Activated CD4-positive, alpha-beta T cell treated with anti-CD3 and anti-CD28 coated beads, Interleukin-2, Interleukin-6, amounts not matched to agents 100 ng/mL and 50 ng/mL, durations not matched to agents 16 hours and 8 hours (primary cell): ENCODE data around the gene ENTR1.

Experiments
- DNase-seq: peaks from one replicate; pipeline ENCODE4 v3.0.0-alpha.2; 2020

ENTR1 gene, protein sequence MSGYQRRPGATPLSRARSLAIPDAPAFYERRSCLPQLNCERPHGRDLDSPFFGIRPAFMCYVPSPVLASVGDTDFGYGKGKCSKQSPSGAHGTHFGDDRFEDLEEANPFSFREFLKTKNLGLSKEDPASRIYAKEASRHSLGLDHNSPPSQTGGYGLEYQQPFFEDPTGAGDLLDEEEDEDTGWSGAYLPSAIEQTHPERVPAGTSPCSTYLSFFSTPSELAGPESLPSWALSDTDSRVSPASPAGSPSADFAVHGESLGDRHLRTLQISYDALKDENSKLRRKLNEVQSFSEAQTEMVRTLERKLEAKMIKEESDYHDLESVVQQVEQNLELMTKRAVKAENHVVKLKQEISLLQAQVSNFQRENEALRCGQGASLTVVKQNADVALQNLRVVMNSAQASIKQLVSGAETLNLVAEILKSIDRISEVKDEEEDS

DNA sequence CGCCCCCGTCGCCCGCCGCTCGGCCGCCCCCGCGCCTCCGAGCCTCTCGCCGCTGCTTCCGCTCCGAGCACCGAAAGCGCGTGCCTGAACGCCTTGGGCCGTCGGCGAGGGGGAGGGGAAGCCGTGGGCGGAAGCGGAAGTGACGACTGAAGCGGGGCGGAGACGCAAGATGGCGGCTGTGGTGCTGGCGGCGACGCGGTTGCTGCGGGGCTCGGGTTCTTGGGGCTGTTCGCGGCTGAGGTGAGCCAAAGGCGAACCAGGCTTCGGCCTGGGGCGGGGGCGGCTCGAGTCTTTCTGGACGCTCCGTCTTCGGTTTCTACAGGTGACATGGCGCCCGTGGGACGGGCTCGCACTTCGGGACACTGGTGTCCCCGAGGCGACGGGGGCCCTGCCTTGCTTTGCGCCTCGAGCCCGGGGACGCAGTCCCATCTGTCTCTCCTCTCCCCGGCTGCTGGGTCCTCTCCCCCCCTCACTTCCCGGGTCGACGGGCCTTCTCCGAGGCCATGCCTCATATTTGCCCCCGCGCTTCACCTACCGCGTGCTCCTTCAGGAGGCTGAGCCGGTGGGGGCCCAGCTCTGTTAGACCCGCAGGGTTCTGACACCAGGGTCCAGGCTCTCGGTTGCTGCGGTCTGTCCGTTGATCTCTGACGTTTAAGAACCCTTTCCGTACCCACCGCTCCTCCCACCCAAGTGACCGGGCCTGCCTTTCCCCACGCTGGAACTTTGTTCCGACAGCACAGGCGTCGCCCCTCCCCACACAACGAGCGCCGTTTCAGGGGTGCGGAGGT is at the start of gene ENTR1, which contains the start of gene PMPCA:
TSS of gene ENTR1 (minus strand) at position 115 of the 788 bp plus-strand sequence. CDS start 217 bp downstream, outside the sequence.
TSS of gene PMPCA (plus strand) at position 159 of the 788 bp plus-strand sequence. CDS start at position 170, 11 bp downstream.
- peak; percentile 96 for DNase-seq

DNA sequence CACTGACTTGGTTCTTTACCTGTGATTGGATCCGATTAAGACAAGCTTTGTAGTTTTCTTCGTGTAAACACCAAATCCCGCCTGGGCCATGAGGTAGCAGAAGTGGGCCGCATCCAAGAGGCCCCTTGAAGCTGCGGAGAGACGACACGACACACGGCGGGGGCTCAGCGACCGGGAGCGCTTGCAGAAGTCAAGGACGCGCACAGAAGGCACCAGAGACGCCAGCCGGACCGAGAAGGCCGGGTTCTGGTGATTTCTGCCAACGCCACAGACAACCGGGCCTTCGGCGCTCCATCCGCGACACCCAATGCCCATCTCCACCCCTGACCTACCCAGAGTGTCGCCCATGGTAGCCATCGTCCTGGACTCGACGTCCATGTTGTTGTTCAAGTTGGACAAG is 49.0 kb upstream of the ENTR1 start:
- no peak for DNase-seq

DNA sequence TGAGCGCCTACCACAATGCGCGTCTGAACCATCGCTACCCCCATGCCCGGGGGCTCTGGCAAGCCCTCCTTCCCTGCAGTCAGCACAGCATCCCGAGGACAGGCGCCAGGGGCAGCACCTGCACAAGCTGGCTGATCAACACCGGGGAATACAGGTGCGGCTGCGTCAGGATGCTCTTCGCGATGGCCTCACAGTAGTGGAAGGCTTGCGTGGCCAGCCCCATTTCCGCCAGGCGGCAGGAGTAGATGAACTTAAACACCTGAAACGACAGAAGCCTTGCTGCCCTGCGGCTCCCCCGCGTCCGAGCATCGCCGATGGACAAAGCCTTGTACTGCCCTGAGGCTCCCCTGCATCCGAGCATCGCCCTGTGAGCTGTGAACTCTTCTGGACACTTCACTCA is 46.9 kb upstream of the ENTR1 start:
- no peak for DNase-seq

DNA sequence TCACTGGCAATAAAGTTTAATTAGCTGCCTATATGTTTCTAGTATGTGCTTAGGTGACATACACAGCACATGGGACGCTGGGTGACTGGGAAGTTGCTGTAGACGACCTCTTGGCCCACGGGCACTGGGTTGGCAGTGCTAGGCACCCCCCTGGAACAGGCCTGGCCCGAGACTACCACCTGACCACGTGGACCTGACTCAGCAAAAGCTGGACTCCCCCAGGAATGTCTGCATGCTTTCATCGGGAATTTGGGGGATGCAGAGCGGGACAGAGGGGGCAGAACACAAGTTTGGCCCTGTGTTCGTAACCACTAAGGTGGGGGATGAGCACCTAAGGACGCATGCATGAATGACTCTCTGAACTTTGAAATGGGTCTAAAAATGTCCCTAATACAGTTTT is 45.8 kb upstream of the ENTR1 start:
- no peak for DNase-seq

DNA sequence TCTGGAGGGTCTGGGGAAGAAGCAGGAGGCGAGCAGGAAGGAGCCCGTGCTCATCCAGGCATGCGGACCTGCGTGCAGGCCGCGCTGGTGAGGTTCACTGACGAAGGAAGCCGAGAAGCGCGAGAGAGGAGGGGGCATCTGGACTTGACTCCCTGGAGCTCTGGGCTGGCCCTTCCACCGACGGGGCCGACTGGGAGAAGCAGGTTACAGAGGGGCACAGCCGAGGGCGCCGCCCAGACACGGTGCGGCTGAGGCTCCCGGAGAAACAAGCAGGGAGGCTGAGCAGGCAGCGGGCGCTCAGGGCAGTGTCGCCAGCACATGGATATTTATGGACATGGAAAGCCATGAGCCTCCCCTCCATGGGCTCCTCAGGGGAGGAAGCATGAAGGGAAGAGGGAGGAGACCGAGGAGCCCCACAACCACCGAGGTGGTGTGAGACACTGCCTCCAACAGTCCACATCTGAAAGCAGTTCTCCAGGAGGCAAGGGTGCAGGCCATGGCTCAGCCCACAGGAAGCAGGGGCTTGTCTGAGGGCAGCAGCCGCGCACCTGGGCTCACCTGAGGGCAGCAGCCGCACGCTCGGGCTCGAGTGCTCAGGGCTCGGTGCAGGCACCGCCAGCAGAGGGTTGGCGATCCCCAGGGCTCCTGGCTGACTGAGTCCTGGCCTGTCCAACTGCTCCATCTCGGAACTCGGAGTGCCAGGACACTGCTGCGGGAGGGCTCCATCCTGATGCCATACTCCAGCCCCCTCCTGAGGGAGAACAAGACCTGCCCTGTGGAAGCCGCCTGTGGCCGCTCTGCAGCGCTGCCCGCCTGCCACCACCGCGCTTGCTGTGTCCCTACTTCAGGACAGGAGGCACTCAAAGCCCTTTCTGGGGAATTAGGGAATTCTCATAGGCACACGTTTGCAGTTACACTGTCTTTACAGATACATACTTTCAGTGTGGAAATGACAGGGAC is 44.9 kb upstream of the ENTR1 start:
- DNase-seq: no peak

DNA sequence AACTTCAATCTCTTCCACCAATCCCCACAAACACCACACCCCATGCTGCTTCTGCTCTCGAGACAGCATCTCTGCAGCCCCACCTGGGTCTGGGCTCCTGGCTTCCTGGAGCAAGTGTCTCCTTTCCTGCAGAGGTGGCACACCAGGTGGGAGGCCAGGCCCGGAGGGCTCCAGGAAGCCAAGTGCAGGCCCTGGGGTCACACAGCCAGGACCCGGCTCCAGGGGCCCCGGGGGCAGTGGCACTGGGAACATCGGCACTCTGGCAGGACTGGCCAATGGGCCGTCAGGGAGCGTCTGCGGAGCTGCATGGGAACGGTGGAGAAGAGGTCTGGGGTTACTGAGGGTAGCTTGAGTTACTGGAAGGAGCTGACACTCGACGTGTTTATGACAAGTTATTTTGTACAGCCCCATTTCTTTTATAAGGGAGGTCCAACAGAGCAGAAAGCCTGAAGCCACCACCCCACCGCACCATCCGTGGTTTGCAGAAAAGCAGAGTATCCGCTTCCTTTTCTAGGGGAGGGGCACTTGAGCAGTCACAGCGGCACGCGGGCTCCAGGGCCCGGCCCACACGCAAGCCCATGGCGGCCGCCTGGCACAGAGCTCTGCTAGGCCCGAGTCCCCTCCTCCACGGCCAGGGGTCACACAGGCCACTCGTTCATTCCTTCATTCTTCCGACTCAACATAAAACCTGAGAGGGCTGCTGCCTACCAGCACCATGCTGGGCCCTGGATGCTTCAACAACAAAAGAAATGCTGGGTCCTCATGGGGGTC is 43.8 kb upstream of the ENTR1 start:
- no peak for DNase-seq

DNA sequence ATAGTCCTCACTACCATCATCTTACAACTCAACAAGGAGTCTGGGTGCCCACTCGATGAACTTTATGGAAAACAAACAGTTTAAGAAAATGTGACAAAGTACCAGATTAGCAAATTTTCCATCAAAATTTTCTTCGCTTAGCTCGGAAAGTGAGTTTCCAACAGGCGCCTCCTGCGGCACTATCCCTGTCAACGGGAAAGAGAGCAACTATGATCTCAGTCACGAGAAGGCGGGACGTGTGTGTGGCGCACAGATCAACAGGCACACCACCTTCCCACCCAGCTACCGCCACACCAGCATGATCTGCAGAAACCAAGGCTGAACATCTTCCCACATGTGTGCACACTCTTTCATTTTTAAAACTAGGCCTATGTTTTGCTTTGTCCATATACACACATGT is 42.9 kb upstream of the ENTR1 start:
- no peak for DNase-seq

DNA sequence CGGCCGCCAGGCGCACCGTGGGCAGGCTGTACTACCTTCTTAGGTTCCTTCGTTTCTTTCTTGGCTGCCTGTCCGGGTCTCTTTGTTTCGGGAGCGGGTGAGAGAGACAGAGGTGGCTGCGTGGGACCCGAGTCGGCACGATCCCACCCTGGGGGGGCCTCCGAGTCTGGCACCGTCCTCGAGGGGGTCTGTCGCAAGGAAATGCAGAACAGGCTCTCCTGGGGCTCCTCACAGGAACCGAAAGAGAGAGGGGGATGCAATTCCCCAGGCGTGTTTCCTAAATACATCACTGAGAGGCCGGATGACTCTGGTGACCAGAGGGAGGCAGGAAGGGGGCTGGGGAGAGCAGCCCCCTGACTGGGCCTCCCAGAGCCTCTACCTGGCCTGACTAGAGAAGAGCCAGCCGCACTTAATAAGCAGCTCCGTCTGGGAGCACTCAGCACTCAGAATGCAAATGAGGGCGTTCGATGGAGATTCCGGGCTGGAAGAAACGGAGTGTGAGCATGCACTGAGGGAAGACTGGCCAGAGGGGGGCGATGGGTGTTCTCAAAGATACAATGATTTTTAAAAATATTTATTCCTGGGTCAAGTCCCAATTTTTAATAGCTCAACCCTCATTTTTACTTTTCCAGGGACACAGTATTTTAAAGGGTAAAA is 40.9 kb upstream of the ENTR1 start:
- no peak for DNase-seq

DNA sequence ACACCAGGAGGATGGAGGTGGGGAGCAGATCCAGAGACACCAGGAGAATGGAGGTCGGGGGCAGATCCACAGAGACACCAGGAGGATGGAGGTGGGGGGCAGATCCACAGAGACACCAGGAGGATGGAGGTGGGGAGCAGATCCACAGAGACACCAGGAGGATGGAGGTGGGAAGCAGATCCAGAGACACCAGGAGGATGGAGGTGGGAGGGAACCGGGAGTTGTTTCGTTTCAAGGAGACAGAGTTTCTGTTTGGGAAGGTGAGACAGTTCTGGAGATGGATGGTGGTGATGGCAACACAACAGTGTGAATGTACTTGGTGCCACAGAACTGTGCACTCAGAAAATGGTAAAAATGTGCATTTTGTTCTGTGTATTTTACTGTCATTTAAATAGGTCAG is 38.2 kb upstream of the ENTR1 start:
- no peak for DNase-seq

DNA sequence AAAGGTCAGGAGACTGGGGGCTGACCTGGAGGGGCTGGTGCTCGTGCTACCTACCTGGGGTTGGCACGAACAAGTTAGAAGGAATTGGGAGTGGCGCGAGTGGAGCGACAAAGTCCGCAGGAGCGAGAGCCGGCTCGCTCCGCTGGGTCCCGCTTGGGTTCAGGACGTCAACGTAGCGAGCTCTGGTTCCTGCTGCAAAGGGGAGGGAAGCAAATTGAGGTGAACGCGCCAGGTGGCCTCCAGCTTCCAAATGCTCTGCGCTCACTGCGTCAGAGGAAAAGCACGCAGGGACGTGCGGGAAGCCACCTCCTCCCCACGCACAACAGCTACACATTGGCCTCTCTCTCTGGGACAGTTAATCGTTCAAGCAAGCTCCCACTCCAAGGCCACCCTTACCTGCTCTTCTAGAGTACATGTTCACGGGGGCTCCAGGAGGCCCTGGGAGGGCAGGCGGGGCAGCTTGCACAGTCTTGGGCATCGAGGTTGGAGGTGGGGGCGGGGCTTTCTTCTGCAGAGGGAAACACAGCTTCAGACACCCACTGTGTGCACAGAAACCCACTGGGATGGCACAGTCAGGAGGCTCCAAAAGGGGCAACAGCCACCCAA is 36.9 kb upstream of the ENTR1 start:
- no peak for DNase-seq

DNA sequence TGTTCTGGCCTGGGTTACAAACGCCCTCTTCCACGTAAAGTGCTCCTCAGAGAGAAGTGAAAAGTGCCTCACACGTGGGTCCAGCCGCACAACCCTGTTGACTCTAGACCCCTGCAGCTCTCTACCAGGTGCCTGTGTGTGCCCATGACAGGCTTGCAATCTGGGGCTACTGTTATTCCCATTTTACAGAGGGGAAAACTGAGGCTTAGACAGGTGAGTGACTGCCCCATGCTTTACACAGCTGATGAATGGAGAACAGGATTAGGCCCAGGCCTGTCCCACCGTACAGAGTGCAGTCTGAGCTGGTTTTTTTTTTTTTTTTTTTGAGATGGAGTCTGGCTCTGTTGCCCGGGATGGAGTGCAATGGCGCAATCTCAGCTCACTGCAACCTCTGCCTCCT is 35.4 kb upstream of the ENTR1 start:
- DNase-seq: no peak

DNA sequence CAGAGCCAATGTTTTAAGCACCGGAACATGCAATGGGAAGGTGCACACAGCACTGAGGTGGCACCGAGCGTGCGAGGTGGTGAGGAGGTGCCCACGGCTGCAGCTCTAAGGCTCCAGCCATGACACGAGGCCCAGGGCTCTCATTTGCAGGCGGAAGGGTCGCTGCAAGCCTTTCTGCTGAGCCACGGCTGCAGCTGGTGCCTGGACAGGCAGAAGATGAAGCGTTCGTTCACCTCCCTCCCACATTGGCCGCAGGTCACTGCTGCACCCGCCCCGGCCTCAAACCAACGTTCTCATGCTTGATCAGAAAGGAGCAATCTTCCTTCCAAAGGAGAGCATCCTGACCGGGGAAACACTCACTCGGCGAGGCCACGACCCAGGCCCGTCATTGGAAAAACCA is 33.7 kb upstream of the ENTR1 start:
- no peak for DNase-seq

DNA sequence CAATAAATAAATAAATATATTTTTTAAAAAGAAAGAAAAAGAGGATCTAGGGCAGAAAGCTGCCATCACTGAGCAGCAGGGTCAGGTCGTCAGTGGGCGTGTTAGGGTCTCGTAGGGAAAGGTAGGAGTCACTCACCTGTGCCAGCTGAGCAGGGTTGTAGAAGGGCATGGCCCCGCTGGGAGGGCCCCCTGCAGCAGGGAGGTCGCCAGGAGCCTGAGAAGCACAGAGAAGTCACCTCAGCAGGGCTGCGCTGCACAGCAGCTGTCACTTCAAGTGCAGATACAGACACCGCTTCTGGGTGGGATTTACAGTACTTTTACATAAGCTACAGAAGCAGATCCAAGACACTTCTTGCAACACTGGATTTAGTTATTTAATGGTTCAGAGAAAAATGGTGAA is 33.3 kb upstream of the ENTR1 start:
- DNase-seq: no peak

DNA sequence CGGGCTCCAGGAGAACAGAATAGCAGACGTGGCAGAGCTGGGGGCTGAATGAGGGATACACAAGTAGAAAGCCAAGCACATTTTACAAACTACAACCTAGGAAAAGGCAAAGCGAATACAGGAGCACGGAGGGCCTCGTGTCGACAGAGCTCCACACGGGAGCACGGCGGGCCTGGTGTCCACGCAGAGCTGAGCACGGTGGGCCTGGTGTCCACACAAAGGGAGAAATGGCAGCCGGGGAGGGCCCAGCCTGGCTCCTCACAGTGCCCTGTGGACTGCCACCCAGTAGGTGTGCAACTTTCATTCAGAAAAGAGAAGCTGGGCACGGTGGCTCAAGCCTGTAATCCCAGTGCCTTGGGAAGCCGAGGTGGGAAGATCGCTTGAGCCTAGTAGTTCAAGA is 32.7 kb upstream of the ENTR1 start:
- DNase-seq: no peak

DNA sequence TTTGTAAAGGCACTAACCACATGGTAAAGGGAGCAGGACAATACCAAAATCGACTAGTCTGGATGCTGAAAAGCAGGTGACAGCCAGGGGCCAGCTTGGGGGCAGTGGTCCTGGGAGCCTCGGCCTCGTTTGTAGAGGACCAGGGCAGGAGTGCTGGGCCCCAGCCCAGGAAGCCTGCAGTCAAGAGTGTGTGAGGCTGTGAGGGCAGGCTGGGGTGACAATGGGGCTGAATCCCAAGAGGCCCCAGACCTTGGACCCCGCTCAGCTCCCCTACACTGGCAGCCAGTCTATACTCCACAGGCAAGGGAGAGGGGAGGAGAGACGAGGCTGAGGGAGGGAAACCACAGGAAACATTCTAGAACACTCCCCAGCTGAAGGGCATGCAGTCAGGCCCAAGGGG is 31.9 kb upstream of the ENTR1 start:
- DNase-seq: no peak

DNA sequence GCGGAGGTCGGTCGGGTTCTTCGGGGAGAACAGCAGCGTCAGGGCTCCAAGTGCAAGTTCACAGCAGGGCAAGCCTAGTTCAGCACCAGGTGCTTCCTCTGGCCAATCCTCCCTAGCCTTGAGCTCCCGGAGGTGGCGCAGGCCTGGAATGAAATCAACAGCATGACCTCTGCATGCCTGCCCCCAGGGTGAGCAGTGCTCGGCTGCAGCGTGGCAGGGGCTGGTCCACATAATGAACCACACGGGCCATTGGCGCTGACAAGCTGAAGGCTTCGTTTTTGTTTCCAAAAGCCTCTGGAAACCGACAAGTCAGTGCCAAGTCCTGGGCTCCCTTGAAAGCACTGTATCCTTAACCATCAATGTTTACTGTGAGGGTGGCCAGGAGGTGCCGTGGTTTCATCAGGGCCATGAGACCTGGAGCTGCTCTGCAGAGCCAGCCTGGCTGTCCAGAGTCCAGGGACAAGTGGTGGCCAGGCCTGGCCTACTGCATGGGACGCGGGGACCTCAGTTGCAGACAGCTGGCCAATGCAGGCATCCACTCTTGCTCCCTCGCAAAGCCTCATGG is 31.3 kb upstream of the ENTR1 start:
- no peak for DNase-seq

DNA sequence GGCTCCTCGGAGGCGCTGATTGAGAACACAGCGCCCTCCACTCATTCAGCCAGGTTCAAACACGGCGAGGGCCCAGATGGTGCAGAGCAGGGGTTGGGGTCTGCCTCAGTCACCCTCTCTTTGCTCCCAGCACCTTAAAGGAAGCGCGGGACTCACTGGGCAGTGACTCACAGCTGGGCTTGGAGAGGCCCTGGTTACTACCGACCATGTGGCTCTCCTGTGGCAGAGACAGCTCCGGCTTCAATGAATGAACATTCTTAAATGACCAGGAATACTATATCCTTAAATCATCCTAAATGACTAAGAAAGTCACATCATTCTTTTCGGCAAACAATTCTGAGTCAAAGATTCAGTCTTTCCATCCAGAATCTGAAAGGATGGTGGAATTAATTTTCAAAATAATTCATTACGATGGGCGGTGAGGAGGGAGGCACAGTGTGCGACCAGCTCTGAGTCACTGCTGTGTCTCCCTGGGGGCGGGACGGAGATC is 30.8 kb upstream of the ENTR1 start:
- DNase-seq: no peak

DNA sequence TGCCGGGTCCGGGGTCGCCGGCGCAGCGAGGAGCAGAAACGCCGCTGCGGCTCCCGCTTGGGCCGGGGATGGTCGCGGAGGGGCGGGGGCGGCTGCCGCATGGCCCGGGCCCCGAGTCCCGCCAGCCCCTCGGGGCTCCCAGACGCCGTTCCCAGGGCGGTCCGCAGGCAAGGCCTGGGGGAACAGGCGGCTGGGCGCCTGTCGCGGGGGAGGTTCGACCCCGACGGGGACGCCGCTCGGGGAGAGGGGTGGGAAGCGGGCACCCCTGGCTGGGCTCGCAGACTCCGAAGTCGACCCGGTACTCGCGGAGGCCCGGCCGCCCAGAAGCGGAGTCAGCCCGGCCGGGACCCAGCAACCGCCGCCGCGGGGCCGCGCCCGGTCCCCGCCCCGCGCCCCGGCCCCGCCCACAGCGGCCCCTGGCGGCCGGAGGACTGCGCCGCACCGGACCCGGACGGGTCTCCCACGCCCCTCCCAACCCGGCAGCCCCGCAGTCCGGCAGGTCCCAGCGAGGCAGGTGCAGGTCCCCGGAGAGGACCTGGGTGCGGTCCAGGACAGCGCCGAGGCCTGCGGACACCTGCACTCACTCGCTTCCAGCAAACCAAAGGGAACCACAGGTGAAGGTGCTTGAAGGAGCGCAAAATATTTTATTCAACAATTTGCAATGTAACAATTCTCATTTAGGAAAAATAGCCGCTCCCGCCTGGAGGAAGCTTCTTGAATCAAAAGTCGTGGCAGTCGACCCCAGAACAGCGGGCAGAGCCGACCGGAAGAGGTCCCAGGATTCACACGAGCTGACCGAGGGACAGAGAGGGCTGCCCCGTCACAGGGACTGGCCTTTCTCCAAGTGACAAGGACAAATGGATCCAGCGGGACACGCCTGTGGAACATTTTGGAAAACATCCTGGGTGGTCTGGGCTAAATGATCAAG is 29.3 kb upstream of the ENTR1 start, which contains the start of gene INPP5E:
TSS of gene INPP5E (minus strand) at position 365 of the 928 bp plus-strand sequence. CDS start 426 bp downstream, outside the sequence.
- DNase-seq: peak; percentile 89
